HL-60 (cell line): Measurements from ENCODE around the gene SCN7A.

Experiments used
- DNase-seq, 2 experiments: peaks; one replicate each; pipeline ENCODE4 v3.0.0-alpha.2; 2010 to 2020; ENCODE audit warnings: low read depth in 1 of 2, low spot score in 1 of 2
- H3K27ac ChIP-seq: fragments of 250-450 bp; sonication (Bioruptor Pico); replicated peaks from 2 replicates; pipeline ENCODE4 v1.5.1; 2020; ENCODE audit warnings: mild to moderate bottlenecking, moderate library complexity
- H3K27me3 ChIP-seq: fragments of 250-450 bp; sonication (Bioruptor Pico); 2 replicates; pipeline ENCODE4 v1.5.1; 2021; ENCODE audit warnings: mild to moderate bottlenecking, moderate library complexity; ENCODE audit not compliant: insufficient read depth, poor library complexity, severe bottlenecking
- H3K4me3 ChIP-seq: replicated peaks from 2 replicates; pipeline ENCODE4 v1.5.1; 2011; ENCODE audit warnings: mild to moderate bottlenecking, control low read depth, low read length; ENCODE audit not compliant: insufficient read depth
- GABPA ChIP-seq: IDR thresholded peaks from 2 replicates; pipeline ENCODE4 v1.6.1; 2012; ENCODE audit warnings: low read depth
- POLR2AphosphoS5 ChIP-seq: IDR thresholded peaks from 2 replicates; pipeline ENCODE4 v1.6.1; 2012; ENCODE audit warnings: low read depth
- SPI1 ChIP-seq: IDR thresholded peaks from 2 replicates; pipeline ENCODE4 v1.6.1; 2012; ENCODE audit warnings: low read depth, mild to moderate bottlenecking, borderline replicate concordance
- TF ChIP-seq, protein P1 (sequence below): IDR thresholded peaks from one replicate; pipeline ENCODE4 v1.5.1; 2011; ENCODE audit warnings: low read length, control low read depth, inconsistent platforms; ENCODE audit not compliant: insufficient read depth
- TF ChIP-seq, protein P2 (sequence below): IDR thresholded peaks from 2 replicates; pipeline ENCODE4 v1.6.1; 2012; ENCODE audit warnings: low read depth; ENCODE audit not compliant: insufficient replicate concordance

SCN7A gene

GRCh38 chr2:166444306-166444705, 49.7 kb downstream of the SCN7A start:
- no peak for DNase-seq
- Histone ChIP-seq H3K27me3 (no peaks in the 10 kb centered on the region), H3K27ac (no peak overlapping the region), H3K4me3 (no peak overlapping the region)
- TF ChIP-seq POLR2AphosphoS5 (no peak), SPI1 (no peak), GABPA (no peak)
- TF ChIP-seq, protein P1, sequence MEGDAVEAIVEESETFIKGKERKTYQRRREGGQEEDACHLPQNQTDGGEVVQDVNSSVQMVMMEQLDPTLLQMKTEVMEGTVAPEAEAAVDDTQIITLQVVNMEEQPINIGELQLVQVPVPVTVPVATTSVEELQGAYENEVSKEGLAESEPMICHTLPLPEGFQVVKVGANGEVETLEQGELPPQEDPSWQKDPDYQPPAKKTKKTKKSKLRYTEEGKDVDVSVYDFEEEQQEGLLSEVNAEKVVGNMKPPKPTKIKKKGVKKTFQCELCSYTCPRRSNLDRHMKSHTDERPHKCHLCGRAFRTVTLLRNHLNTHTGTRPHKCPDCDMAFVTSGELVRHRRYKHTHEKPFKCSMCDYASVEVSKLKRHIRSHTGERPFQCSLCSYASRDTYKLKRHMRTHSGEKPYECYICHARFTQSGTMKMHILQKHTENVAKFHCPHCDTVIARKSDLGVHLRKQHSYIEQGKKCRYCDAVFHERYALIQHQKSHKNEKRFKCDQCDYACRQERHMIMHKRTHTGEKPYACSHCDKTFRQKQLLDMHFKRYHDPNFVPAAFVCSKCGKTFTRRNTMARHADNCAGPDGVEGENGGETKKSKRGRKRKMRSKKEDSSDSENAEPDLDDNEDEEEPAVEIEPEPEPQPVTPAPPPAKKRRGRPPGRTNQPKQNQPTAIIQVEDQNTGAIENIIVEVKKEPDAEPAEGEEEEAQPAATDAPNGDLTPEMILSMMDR = no peak
- TF ChIP-seq, protein P2, sequence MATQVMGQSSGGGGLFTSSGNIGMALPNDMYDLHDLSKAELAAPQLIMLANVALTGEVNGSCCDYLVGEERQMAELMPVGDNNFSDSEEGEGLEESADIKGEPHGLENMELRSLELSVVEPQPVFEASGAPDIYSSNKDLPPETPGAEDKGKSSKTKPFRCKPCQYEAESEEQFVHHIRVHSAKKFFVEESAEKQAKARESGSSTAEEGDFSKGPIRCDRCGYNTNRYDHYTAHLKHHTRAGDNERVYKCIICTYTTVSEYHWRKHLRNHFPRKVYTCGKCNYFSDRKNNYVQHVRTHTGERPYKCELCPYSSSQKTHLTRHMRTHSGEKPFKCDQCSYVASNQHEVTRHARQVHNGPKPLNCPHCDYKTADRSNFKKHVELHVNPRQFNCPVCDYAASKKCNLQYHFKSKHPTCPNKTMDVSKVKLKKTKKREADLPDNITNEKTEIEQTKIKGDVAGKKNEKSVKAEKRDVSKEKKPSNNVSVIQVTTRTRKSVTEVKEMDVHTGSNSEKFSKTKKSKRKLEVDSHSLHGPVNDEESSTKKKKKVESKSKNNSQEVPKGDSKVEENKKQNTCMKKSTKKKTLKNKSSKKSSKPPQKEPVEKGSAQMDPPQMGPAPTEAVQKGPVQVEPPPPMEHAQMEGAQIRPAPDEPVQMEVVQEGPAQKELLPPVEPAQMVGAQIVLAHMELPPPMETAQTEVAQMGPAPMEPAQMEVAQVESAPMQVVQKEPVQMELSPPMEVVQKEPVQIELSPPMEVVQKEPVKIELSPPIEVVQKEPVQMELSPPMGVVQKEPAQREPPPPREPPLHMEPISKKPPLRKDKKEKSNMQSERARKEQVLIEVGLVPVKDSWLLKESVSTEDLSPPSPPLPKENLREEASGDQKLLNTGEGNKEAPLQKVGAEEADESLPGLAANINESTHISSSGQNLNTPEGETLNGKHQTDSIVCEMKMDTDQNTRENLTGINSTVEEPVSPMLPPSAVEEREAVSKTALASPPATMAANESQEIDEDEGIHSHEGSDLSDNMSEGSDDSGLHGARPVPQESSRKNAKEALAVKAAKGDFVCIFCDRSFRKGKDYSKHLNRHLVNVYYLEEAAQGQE = no peak

- no peak overlapping the region for H3K27ac ChIP-seq
- DNase-seq = no peak
- TF ChIP-seq GABPA = no peak
- TF ChIP-seq SPI1 = no peak
- TF ChIP-seq, protein P2 = no peak
- TF ChIP-seq, protein P1 = no peak
- no peak for TF ChIP-seq POLR2AphosphoS5
- H3K4me3 ChIP-seq = no peak overlapping the region
- H3K27me3 ChIP-seq = no peaks in the 10 kb centered on the region
Measured at GRCh38 chr2:166440313-166440712, 53.7 kb downstream of the SCN7A start.

DNA sequence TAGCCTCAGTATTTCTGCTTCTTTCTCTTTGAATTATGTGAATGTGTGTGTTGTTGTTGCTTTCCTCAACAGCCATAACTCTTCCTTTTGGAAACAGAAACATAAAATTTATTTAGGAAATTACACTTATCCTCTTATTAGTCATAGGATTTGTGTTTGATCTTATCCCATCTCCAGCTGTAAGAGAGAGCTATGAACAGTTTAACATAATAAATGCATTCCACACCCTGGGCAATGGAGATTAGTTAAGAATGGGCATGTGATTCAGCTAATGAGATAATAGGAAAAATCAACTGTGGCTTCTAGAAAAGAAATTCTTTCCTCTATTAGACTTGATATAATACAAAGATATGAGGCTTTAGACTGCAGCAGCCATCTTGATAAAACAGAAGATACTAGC, 55.0 kb downstream of the SCN7A start:
- Histone ChIP-seq H3K27ac (no peak overlapping the region), H3K27me3 (no peaks in the 10 kb centered on the region), H3K4me3 (no peak overlapping the region)
- no peak for DNase-seq
- TF ChIP-seq, protein P2 = no peak
- TF ChIP-seq SPI1 (no peak), POLR2AphosphoS5 (no peak), GABPA (no peak)
- TF ChIP-seq, protein P1 = no peak
